Aorta (tissue), 5 donors: ENCODE data around the gene IQSEC3. TPM values are rescaled to one million over a fixed set of nuclear protein-coding genes. Genes with fewer than 3 reads are reported as not detected.

Experiments used
- ATAC-seq: fragments of 200-7000 bp; cut with Tn5 transposase; one replicate; pipeline ENCODE4 v1.9.1; 2022; ENCODE audit warnings: moderate library complexity; ENCODE audit not compliant: low FRiP score
- DNase-seq, 2 donors: peaks; one replicate each; pipeline ENCODE4 v3.0.0-alpha.2; 2020
- H3K27ac ChIP-seq, 2 donors: one replicate each; pipeline ENCODE4 v1.5.1; 2013; ENCODE audit warnings: low read length in 2 of 2, mild to moderate bottlenecking in 2 of 2, moderate library complexity in 2 of 2, control low read depth in 1 of 2, inconsistent platforms in 1 of 2, low read depth in 1 of 2
- H3K27me3 ChIP-seq, 2 donors: one replicate each; pipeline ENCODE4 v1.6.1; 2013; ENCODE audit warnings: control low read depth in 1 of 2, low read length in 1 of 2, mild to moderate bottlenecking in 1 of 2, moderate library complexity in 1 of 2; ENCODE audit not compliant: insufficient read depth in 2 of 2, control insufficient read depth in 1 of 2
- H3K36me3 ChIP-seq, 2 donors: one replicate each; pipeline ENCODE4 v1.6.1; 2013; ENCODE audit warnings: control low read depth in 1 of 2, low read length in 1 of 2, mild to moderate bottlenecking in 1 of 2; ENCODE audit not compliant: insufficient read depth in 2 of 2, control insufficient read depth in 1 of 2
- H3K4me1 ChIP-seq, 2 donors: one replicate each; pipeline ENCODE4 v1.6.1; 2013; ENCODE audit warnings: low read length in 2 of 2, control low read depth in 1 of 2, mild to moderate bottlenecking in 1 of 2, moderate library complexity in 1 of 2; ENCODE audit not compliant: insufficient read depth in 2 of 2, control insufficient read depth in 1 of 2
- H3K4me3 ChIP-seq, 2 donors: one replicate each; pipeline ENCODE4 v1.5.1; 2013; ENCODE audit warnings: low read length in 2 of 2, control low read depth in 1 of 2, mild to moderate bottlenecking in 1 of 2
- H3K9me3 ChIP-seq: one replicate; pipeline ENCODE4 v1.6.1; 2013; ENCODE audit warnings: mild to moderate bottlenecking, low read length; ENCODE audit not compliant: control insufficient read depth
- WGBS, 2 donors: extraction: QIAGEN DNeasy Blood & Tissue Kit; methylation state at CpG; one replicate each; pipeline ENCODE4 v1.1.7; 2013; 5-methylcytosine and 5-hydroxymethylcytosine counted together
- intact Hi-C, 2 donors: fragments of 100-400 bp; cut with DNase I; formaldehyde crosslinking; loops; one replicate each; pipeline versions ENCODE4 v1.14.2 to v1.15.0; 2022
- polyA plus RNA-seq, 2 donors: library from polyadenylated mRNA; stranded (reverse); fragments of 200-250 nt; gene quantifications; one replicate each; pipeline ENCODE4 v1.2.3, GENCODE V29; 2013
- total RNA-seq, 2 donors: library from RNA; stranded (reverse); fragmentation: NEBNext Ultra II Directional; extraction: Animal tissue kit (Norgen Biotek cat#: 25700); gene quantifications; one replicate each; pipeline ENCODE4 v1.2.1, GENCODE V29; 2021
- donor health status: healthy with polysubstance abuse.
- donor health status: Bipolar disorder and iron deficiency.
- donor health status: DM: no; HTN: no; CAD: no.
- donor health status: DM: no; HTN: no; CAD: no.
- donor health status: DM: yes; HTN: yes; CAD: no.

Gene IQSEC3
- total and polyA plus RNA-seq, 4 donors = 0.15 to 6.4 (median 3.0) TPM; not detected in 1

- no peak overlapping the region for H3K4me3 ChIP-seq
- ATAC-seq = no peak
- 81 to 88% methylated on average over 10 of the region's 10 CpGs for WGBS, 2 donors
- no peak overlapping the region for H3K27ac ChIP-seq
- intact Hi-C loops = no loop called here
- H3K4me1 ChIP-seq = no peaks in the 10 kb centered on the region
- no peaks in the 10 kb centered on the region for H3K27me3 ChIP-seq
- DNase-seq = peak in 1 of 2 donors; percentile 43
- H3K9me3 ChIP-seq = no peaks in the 10 kb centered on the region
- H3K36me3 ChIP-seq = no peaks in the 10 kb centered on the region
These were observed 141.2 kb downstream of the IQSEC3 start for GRCh38 chr12:207804-208203.

GRCh38 chr12:208813-209212 lies 142.2 kb downstream of the IQSEC3 start:
- no peak for ATAC-seq
- intact Hi-C loops = no loop called here
- no peak for DNase-seq
- 69 to 76% methylated on average over 4 of the region's 4 CpGs for WGBS, 2 donors
- H3K27ac ChIP-seq = no peak overlapping the region
- no peak overlapping the region for H3K4me3 ChIP-seq
- no peaks in the 10 kb centered on the region for H3K9me3 ChIP-seq
- H3K36me3 ChIP-seq = no peaks in the 10 kb centered on the region
- no peaks in the 10 kb centered on the region for H3K4me1 ChIP-seq
- H3K27me3 ChIP-seq = no peaks in the 10 kb centered on the region

- 77 to 90% methylated on average over 15 of the region's 15 CpGs for WGBS, 2 donors
- Histone ChIP-seq H3K27me3 (no peaks in the 10 kb centered on the region), H3K36me3 (no peaks in the 10 kb centered on the region), H3K9me3 (no peaks in the 10 kb centered on the region), H3K4me3 (no peak overlapping the region), H3K4me1 (no peaks in the 10 kb centered on the region), H3K27ac (no peak overlapping the region)
- ATAC-seq (no peak), DNase-seq (no peak)
- intact Hi-C loops = no loop called here
These were observed 142.7 kb downstream of the IQSEC3 start for GRCh38 chr12:209246-209645.

GRCh38 chr12:209851-210250 lies 143.3 kb downstream of the IQSEC3 start:
- Histone ChIP-seq H3K27ac (no peak overlapping the region), H3K4me3 (no peak overlapping the region), H3K27me3 (no peaks in the 10 kb centered on the region), H3K9me3 (no peaks in the 10 kb centered on the region), H3K36me3 (no peaks in the 10 kb centered on the region), H3K4me1 (no peaks in the 10 kb centered on the region)
- intact Hi-C loops = no loop called here
- DNase-seq (no peak), ATAC-seq (no peak)
- WGBS, 2 donors = 90 to 91% methylated on average over 12 of the region's 12 CpGs

- intact Hi-C loops = no loop called here
- DNase-seq = peak in 1 of 2 donors; percentile 16
- Histone ChIP-seq H3K36me3 (no peaks in the 10 kb centered on the region), H3K4me3 (no peak overlapping the region), H3K4me1 (no peaks in the 10 kb centered on the region), H3K27ac (no peak overlapping the region), H3K27me3 (no peaks in the 10 kb centered on the region), H3K9me3 (no peaks in the 10 kb centered on the region)
- ATAC-seq = no peak
- 74 to 77% methylated on average over 16 of the region's 16 CpGs for WGBS, 2 donors
These were observed 143.9 kb downstream of the IQSEC3 start for GRCh38 chr12:210277-211141.

- WGBS, 2 donors = 92% methylated on average over 3 of the region's 3 CpGs
- intact Hi-C loops = no loop called here
- Histone ChIP-seq H3K4me1 (no peaks in the 10 kb centered on the region), H3K27me3 (no peaks in the 10 kb centered on the region), H3K36me3 (no peaks in the 10 kb centered on the region), H3K9me3 (no peaks in the 10 kb centered on the region), H3K27ac (no peak overlapping the region), H3K4me3 (no peak overlapping the region)
- peak in 1 of 2 donors; percentile 24 for DNase-seq
- no peak for ATAC-seq
These were observed 144.5 kb downstream of the IQSEC3 start for GRCh38 chr12:211142-211465.

GRCh38 chr12:211639-212414 lies 145.3 kb downstream of the IQSEC3 start:
- no peaks in the 10 kb centered on the region for H3K9me3 ChIP-seq
- DNase-seq (peak in 1 of 2 donors; percentile 67), ATAC-seq (no peak)
- intact Hi-C loops = no loop called here
- H3K27ac ChIP-seq = no peak overlapping the region
- 90 to 91% methylated on average over 16 of the region's 16 CpGs for WGBS, 2 donors
- no peaks in the 10 kb centered on the region for H3K4me1 ChIP-seq
- H3K4me3 ChIP-seq = no peak overlapping the region
- no peaks in the 10 kb centered on the region for H3K27me3 ChIP-seq
- H3K36me3 ChIP-seq = no peaks in the 10 kb centered on the region

GRCh38 chr12:212415-212714 lies 145.8 kb downstream of the IQSEC3 start:
- Histone ChIP-seq H3K36me3 (no peaks in the 10 kb centered on the region), H3K27me3 (no peaks in the 10 kb centered on the region), H3K27ac (no peak overlapping the region), H3K4me1 (no peaks in the 10 kb centered on the region), H3K9me3 (no peaks in the 10 kb centered on the region), H3K4me3 (no peak overlapping the region)
- WGBS, 2 donors = 75% methylated on average over 8 of the region's 8 CpGs
- no peak for DNase-seq
- intact Hi-C loops = no loop called here
- ATAC-seq = no peak
